GM19043 (cell line): ENCODE data around the gene MBLAC1.

Source experiments
- ATAC-seq: cut with Tn5 transposase; IDR thresholded peaks from one replicate; pipeline ENCODE4 v1.9.1; 2021; ENCODE audit warnings: low read depth; ENCODE audit not compliant: unreplicated experiment

MBLAC1 gene

DNA sequence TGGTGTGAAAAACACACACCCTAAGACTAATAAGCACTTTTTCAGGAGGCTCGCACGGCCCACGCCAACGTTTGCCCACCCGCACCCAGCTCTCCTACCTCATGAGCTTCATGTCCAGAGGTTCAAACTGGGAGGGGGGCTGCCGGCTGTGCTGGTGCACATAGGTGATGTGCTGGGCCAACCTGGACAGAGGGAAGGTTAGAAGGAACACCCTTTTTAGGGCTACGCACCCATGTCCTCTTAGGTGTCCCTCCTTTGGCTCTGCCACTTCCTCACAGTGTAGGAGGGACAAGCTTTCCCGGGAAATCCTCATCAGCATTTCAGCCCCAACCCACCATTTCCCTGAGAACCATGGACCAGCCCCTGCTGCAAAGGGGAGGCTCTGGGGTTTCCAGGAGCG lies 31.5 kb upstream of the MBLAC1 start:
- ATAC-seq = no peak

DNA sequence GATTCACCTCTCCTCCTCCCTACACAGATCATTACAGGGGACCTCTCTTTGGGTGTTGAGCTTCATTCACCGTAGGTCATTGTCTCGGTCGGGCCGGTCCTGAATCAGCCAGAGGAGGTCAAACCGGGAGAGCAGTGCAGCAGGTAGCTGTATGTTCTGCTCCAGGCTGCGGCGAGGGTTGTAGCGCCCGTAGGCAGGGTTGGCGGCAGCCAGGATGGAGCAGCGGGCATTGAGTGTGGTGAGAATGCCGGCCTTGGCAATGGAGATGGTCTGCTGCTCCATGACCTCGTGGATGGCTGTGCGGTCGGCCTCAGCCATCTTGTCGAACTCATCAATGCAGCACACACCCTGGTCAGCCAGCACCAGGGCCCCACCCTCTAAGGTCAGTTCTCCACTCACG lies 31.1 kb upstream of the MBLAC1 start:
- no peak for ATAC-seq

DNA sequence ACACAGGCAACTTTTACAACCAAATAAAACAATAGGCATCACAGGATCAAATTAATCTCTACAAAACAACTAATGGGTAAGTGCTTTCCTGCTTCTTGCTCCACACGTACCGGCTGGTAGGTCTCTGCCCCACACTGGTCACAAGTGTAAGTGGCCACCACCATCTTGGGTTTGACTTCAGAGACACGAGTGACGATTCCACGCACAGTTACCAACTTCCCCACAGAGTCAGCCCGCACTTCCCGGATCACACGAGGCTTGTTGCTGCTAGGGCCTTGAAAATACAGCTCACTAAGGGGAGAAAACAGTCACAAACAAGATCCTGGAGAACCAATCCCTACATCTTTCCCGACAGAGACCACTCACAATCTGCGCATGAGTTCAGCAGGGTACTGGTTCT lies 27.9 kb upstream of the MBLAC1 start:
- no peak for ATAC-seq

DNA sequence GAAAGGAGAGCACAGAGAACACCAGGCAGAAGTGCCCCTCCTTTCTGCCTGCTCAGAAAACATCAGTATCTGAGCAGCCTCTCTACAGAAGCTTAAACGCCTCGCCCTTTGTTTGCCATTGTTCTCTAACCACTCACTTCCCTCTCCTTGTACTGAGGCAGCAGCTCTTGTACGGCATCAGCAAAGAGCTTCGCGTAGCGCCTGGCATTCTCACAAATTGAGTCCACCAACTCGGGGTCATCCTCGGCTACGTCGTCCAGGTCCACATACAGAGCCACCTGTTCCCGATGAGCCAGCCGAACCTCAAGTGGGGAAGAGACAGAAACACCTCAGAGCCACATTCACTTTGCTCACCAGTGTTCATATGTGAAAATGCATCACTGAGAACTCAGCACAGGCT lies 27.3 kb upstream of the MBLAC1 start:
- no peak for ATAC-seq

DNA sequence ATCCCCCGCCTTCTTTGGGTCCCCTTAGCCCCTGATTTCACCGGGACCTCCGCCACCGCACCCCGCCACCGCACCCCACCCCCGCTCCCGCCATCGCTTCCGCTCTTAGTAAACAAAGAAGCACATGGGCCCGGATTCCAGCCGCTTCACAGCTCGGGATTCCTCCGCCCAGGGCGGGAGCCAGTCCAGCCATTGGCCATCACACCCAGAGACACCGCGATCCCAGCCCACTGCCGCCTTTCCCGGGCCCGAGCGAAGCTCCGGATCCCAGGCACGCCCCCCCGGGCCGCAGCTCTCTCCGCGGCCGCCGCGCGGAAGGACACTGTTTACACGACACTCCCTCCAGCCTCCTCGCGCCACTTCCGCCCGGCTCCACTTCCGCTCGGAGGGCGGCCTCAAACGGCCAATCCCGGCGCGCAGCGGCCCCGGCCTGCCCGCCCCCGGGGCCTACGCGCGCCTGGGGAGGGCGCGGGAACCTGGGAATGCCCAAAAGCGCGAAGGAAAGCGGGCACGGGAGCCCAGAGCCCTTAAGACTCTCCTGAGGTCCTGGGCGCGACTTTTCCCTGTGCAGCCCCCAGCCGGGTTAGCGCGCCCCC lies 26.2 kb upstream of the MBLAC1 start:
- ATAC-seq = peak; percentile 63

DNA sequence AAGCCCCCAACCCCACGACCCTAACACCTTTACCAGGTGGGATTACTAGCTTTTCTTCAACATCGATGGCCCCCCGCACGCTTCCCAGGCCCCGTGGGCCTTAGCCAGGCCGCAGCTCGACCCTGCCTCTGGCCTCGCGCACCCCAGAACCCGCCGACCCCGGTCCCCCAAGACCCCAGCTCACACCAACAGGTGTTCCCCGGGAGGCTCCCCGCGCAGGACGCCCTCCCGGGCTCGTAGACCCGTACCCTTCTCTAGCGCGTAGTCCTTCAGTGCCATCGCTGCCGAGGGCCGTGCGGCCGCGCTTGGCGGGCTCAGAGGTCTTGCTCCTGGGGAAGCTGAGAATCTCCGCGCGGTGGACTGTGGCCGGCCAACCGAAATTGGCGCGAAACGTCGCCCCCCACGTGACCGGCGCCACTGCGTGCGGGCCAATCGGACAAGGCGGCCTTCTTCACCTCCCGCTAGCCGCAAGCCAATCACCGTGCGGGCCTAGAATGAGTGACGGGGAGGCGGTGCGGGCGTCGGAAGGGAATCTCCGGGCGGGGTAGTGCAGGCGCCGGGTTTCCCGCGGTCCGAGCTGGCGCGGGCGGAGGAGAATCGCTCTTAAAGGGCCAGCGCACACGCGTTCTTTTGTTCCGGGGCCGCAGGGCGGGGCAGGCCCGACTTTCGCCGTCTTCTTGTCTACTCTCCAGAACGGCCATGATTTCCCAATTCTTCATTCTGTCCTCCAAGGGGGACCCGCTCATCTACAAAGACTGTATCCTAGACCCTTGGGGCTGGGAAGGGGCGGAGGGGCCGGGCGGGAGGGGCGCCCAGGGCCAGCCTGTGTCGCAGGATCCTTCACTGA lies 25.5 kb upstream of the MBLAC1 start, which contains the start of the genes AP4M1 and MCM7:
Gene AP4M1, plus strand, starts transcription at position 628 of the 847 bp plus-strand sequence. Its CDS starts 72 bp downstream, at position 700.
Gene MCM7, minus strand, starts transcription at position 382 of the 847 bp plus-strand sequence. Its CDS starts 103 bp downstream, at position 279.
- ATAC-seq = peak; percentile 84

DNA sequence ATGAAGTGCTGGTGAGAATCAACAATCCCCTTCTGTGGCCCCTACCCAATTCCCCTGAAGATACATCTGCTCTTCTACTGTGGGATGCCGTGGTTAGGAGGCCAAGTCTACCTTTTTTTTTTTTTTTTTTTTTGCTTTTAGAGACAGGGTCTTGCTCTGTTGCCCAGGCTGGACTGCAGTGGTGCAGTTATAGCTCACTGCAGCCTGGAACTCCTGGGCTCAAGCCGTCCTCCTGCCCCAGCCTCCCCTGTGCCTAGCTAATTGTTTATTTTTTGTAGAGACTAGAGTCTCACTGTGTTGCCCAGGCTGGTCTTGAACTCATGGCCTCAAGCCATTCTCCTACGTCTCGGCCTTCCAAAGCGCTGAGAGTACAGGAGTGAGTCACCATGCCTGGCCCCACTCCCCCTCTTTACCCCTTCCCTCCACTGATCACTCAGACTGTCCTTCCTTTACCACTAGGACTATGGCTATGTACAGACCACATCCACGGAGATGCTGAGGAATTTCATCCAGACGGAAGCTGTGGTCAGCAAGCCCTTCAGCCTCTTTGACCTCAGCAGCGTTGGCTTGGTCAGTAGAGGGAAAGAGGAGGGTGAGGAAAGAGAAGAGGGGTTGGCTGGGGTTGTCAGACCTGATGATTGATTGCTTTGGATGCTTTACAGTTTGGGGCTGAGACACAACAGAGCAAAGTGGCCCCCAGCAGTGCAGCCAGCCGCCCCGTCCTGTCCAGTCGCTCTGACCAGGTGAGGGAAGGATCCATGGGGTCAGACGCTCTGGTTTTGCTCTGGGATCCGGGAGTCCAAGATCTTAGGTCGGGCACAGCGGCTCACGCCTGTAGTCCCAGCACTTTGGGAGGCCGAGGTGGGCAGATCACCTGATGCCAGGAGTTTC lies 23.6 kb upstream of the MBLAC1 start:
- ATAC-seq = no peak

DNA sequence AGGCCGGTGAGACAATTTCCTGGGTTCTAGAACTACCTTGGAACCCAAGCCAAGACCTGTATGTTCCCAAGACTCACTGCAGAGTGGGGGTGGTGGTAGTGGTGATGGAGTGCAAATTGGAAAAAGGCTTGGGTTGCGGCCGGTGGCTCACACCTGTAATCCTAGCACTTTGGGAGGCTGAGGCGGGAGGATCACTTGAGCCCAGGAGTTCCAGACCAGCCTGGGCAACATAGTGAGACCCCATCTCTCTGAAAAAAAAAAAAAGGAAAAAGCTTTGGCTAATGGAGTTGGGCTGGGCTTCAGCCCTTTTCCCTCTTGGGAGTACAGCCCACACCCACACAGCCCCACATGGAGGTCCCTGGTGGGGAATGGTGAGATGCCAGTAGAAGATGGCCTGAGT lies 21.2 kb upstream of the MBLAC1 start:
- no peak for ATAC-seq

DNA sequence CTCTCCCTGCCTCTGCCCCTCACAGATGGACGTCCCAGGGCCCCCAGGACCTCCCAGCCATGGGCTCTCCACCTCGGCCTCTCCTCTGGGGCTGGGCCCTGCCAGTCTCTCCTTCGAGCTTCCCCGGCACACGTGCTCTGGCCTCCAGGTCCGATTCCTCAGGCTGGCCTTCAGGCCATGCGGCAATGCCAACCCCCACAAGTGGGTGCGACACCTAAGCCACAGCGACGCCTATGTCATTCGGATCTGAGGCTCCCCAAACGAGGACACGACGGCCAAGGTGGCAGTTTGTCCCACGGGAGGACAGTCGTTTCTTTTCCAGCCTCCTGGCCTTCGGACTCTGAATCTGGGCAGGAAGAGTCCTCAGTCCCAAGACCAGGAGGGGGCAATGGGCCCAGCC lies 20.1 kb upstream of the MBLAC1 start:
- ATAC-seq = no peak

DNA sequence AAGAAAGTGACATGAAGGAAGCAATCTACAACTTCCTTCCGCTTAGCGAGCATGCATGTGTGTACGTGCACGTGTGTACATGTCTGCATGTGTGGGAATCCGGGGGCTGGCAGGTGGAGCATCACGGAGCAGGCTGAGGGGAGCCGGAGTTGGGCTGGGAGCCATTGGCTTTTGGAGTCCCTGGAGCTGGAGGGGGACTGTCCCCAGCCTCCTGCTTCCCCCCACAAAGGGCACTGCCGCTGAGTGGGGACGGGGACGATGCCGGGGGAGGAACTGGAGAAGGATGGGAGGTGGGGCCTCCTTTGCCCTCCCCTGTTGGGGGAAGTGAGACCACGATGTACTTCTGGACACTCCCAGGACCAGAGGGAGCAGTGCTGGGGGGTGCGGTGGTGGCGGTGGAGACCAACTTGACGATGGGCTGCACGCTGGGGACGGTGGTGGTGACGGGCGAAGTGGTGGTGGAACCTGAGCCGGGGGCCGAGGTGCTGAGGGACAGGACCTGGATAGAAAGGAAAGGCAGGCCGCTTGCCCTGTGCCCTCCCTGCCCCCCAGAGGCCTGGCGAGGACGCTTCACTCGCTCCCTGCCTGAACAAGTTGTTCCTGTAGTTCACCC lies 19.5 kb upstream of the MBLAC1 start:
- ATAC-seq = no peak

DNA sequence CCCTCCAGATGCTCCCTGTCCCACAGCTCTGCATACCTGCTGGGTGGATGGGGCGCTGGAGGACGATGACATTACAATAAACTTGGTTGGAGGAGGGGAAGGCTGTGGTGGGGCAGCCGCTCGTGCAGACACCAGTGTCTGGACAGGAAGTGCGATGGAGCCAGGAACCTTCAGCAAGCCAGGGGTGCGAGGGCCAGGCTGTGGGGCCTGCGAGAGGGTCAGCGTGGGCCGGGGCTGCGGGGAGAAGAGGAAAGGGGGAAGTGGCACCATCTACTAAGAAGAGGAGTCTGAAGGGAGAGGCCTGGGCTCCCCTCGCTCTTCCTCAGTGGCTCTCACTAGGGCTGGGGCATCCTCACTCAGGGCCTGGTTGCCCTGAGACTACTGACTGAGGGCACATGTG lies 18.9 kb upstream of the MBLAC1 start:
- ATAC-seq = no peak

DNA sequence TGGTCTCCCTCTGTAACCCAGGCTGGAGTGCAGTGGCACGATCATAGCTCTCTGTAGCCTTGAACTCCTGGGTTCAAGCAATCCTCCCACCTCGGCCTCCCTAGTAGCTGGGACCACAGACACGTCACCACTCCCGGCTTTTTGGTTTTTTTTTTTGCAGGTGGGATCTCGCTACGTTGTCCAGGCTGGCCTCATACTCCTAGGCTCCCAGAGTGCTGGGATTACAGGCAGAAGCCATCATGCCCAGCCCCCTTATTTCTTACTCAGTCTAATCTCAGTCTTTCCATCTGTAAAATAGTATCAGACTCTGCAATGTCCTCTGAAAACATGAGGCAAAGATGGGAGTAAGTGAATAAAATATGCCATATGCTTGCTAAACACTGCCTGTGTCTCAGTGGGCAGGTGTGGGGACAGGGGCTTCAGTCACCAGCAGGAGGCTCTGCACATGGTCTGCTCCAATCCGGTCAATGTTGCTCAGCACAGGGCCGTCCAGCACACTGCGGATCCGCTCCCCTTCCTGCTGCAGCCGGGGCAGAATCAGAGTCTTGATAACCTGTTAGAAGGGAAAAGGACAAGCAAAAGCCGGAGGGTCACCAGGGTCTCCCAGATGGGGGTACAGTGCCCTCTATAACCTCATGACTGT lies 17.1 kb upstream of the MBLAC1 start:
- ATAC-seq = no peak

DNA sequence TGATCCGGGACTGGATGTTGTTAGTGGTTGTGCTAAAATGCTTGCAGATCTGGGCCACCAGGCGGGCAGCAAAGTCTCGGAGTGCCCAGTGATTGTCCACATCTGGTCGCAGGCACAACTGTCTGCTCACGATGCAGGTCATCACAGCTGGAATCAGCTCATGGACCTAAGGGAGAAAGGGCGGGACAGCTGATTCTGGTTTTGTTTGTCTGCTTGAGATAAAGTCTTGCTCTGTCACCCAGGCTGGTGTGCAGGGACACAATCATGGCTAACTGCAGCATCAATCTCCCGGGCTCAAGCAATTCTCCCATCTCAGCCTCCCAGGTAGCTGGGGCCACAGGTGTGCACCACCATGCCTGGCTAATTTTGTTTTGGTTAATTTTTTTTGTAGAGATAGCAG lies 15.6 kb upstream of the MBLAC1 start:
- ATAC-seq = no peak

DNA sequence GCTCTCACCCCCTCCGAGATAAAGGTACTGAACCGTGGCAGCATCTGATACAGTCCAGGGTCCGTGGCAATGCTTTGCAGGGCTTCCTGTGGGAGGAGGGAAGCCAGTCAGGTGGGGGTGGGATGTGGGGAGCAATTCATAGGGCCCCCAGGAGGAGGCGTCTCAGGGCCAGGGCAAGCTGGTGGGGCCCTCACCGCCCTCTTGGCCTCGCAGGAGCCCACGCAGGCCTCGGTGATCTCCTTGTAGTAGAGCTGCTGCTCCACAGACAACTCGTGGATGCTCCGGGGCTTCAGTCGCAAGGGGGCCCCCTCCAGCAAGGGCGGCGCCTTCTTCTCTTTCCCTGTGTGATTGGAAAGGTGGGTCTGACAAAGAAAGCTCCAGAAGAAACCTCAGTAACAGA lies 14.9 kb upstream of the MBLAC1 start:
- no peak for ATAC-seq

DNA sequence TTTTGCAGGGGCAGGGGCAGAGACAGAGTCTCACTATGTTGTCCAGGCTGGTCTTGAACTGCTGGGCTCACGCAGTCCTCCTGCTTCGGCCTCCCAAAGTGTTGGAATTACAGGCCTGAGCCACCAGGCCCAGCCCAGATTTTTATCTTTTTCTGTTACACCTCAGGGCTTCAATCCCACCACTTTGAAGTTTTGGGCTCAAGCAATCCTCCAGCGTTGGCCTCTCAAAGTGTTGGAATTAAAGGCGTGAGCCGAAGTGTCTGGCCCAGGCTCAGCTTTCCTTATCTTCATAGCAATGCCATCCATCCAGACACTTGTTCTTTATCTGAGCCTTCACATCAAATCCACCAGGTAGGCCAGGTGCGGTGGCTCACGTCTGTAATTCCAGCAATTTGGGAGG lies 11.7 kb upstream of the MBLAC1 start:
- no peak for ATAC-seq

DNA sequence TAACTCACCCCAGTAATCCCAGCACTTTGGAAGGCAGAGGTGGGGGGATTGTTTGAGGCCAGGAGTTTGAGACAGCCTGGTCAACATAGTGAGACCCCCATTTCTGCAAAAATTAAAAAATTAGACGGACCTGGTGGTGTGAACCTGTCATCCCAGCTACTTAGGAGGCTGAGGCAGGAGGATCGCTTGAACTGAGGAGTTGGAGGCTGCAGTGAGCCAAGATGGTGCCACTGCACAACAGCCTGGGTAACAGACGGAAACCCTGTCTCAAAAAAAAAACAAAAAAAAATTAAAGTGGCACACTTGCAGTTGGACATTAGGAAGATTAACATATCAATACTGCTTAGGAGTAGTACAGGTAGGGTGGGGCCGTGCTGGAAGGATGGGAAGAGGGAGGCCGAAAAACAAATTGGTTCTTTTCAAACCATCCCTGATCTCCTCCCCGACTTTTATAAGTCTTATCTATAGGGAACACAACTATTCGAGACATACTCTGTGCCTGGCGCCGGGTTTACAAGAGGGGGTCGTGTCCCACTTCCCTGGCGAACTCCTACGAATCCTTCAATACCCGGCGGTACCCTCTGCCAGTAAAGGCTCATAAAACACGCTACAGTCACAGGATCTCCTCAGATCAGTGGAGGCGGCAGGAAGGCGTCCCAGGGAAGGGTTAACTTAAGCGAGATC lies 8.2 kb upstream of the MBLAC1 start:
- no peak for ATAC-seq

DNA sequence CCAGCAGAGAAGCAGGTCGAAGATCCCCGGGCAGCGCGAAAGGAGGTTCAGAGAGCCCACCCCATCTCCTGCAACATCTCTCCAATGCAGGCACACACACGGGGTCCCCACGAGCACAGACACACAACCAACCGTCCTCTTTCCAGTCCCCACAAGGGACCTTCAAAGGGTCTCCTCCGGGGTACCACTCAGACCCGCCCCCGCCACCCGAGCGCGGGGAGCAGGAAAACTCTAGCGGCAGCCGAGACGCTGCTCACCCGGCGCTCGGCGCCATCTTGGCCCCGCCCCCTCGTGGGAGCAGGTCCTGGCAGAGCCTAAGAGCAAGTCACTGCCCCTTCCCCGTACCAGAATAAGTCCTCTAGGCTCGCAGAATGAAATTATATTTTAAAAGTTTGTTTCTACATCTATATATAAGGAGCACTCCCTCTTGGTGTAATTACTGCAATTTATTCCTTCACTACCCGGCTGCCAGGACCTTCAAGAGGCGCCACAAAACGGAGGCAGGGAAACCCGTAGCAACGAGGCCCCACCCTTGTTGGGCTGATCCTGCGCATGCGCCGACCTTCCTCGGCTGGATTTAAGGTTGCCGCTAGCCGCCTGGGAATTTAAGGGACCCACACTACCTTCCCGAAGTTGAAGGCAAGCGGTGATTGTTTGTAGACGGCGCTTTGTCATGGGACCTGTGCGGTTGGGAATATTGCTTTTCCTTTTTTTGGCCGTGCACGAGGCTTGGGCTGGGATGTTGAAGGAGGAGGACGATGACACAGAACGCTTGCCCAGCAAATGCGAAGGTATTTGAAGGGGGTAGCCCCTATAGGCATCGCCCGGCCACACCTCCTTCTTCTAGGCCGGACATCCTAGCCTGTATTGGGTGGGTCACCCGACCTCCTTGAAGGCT lies 7.4 kb upstream of the MBLAC1 start, which contains the start of the genes CNPY4 and TAF6:
Gene CNPY4, plus strand, starts transcription at position 563 of the 898 bp plus-strand sequence. Its CDS starts 111 bp downstream, at position 674.
Gene TAF6, minus strand, starts transcription at position 287 of the 898 bp plus-strand sequence. CDS start 5,149 bp downstream, outside the sequence.
- peak; percentile 65 for ATAC-seq
